Measurements from ENCODE around the gene BLOC1S4. TPM values are rescaled to one million over a fixed set of nuclear protein-coding genes. Genes with fewer than 3 reads are reported as not detected.
A peak's percentile ranks its signal among the peaks of the same experiment; 100 is the strongest.

The BLOC1S4 gene
- total RNA-seq, 1 donor from 2014 or later = 22.5 TPM

- Mint-ChIP-seq H3K9me3 (ENCODE audit: unreplicated experiment) (peaks cover 19% of the 10 kb centered on the region), H3K27me3 (ENCODE audit: unreplicated experiment) (peaks cover 9% of the 10 kb centered on the region), H3K4me1 (ENCODE audit: low read depth, unreplicated experiment) (peaks cover 24% of the 10 kb centered on the region), H3K4me3 (ENCODE audit: unreplicated experiment) (peak overlapping the region; percentile 34), H3K27ac (ENCODE audit: unreplicated experiment) (peak overlapping the region; percentile 33), H3K36me3 (ENCODE audit: unreplicated experiment) (no peaks in the 10 kb centered on the region)
- no peak for TF ChIP-seq CTCF (IDR thresholded peaks at IDR 0.05; ENCODE audit: partially characterized antibody, unreplicated experiment)
- DNase-seq = no peak
Observed at GRCh38 chr4:6728320-6729029, 12.5 kb downstream of the BLOC1S4 start.

- no peaks in the 10 kb centered on the region for H3K36me3 Mint-ChIP-seq (ENCODE audit: unreplicated experiment)
- TF ChIP-seq CTCF (IDR thresholded peaks at IDR 0.05; ENCODE audit: partially characterized antibody, unreplicated experiment) = no peak
- peak; percentile 75 for DNase-seq
- peaks cover 24% of the 10 kb centered on the region for H3K4me1 Mint-ChIP-seq (ENCODE audit: low read depth, unreplicated experiment)
- peak overlapping the region; percentile 67 for H3K4me3 Mint-ChIP-seq (ENCODE audit: unreplicated experiment)
- H3K27me3 Mint-ChIP-seq (ENCODE audit: unreplicated experiment) = peaks cover 12% of the 10 kb centered on the region
- peaks cover 23% of the 10 kb centered on the region for H3K9me3 Mint-ChIP-seq (ENCODE audit: unreplicated experiment)
- peak overlapping the region; percentile 97 for H3K27ac Mint-ChIP-seq (ENCODE audit: unreplicated experiment)
Observed at GRCh38 chr4:6730603-6731317, 14.8 kb downstream of the BLOC1S4 start.

GRCh38 chr4:6731318-6731675, 15.3 kb downstream of the BLOC1S4 start:
- no peak for DNase-seq
- Mint-ChIP-seq H3K4me1 (ENCODE audit: low read depth, unreplicated experiment) (peaks cover 24% of the 10 kb centered on the region), H3K27me3 (ENCODE audit: unreplicated experiment) (peaks cover 12% of the 10 kb centered on the region), H3K4me3 (ENCODE audit: unreplicated experiment) (no peak overlapping the region), H3K36me3 (ENCODE audit: unreplicated experiment) (no peaks in the 10 kb centered on the region), H3K27ac (ENCODE audit: unreplicated experiment) (peak overlapping the region; percentile 97), H3K9me3 (ENCODE audit: unreplicated experiment) (peaks cover 23% of the 10 kb centered on the region)
- no peak for TF ChIP-seq CTCF (IDR thresholded peaks at IDR 0.05; ENCODE audit: partially characterized antibody, unreplicated experiment)

GRCh38 chr4:6731780-6732179, 15.8 kb downstream of the BLOC1S4 start:
- Mint-ChIP-seq H3K27me3 (ENCODE audit: unreplicated experiment) (peaks cover 11% of the 10 kb centered on the region), H3K9me3 (ENCODE audit: unreplicated experiment) (peaks cover 19% of the 10 kb centered on the region), H3K4me1 (ENCODE audit: low read depth, unreplicated experiment) (peaks cover 21% of the 10 kb centered on the region), H3K36me3 (ENCODE audit: unreplicated experiment) (no peaks in the 10 kb centered on the region), H3K27ac (ENCODE audit: unreplicated experiment) (peak overlapping the region; percentile 8), H3K4me3 (ENCODE audit: unreplicated experiment) (no peak overlapping the region)
- DNase-seq = no peak
- TF ChIP-seq CTCF (IDR thresholded peaks at IDR 0.05; ENCODE audit: partially characterized antibody, unreplicated experiment) = no peak

Data from glutamatergic neuron (in vitro differentiated cells).